PC-3 (cell line): Measurements from ENCODE around the gene NAIF1.

Experiments used
- CTCF ChIP-seq: fragments of 300-600 bp; sonication (generic); conservative IDR thresholded peaks from 2 replicates; pipeline ENCODE4 v1.5.1; 2017; ENCODE audit warnings: antibody characterized with exemption, low read depth, mild to moderate bottlenecking, low read length
- EZH2 ChIP-seq: fragments of 300-600 bp; sonication (generic); IDR thresholded peaks from one replicate; pipeline ENCODE4 v1.6.1; 2017; ENCODE audit warnings: antibody characterized with exemption, mild to moderate bottlenecking, low read length; ENCODE audit not compliant: unreplicated experiment
- EZH2phosphoT487 ChIP-seq: fragments of 300-600 bp; sonication (generic); IDR thresholded peaks from 2 replicates; pipeline ENCODE4 v1.6.1; 2018; ENCODE audit warnings: mild to moderate bottlenecking, antibody characterized with exemption, low read length, borderline replicate concordance

- no peak for TF ChIP-seq CTCF
- TF ChIP-seq EZH2, result no peak
- TF ChIP-seq EZH2phosphoT487, result no peak
Observed at GRCh38 chr9:128061275-128061960, 5.7 kb downstream of the NAIF1 start.
